NCI-H146 treated with DMSO at 0.1 percent for 48 hours (cell line): ENCODE results near the gene FAM110C.
"Not testable (repeated sequence)": the region's sequence is repeated elsewhere in the genome, so short reads cannot be mapped to it uniquely, and the experiment has no call there.

Experiments
- DNase-seq: peaks from one replicate; lab custom pipeline; 2025; ENCODE audit not compliant: unreplicated experiment; lab: John Stamatoyannopoulos, UW

FAM110C gene

DNA sequence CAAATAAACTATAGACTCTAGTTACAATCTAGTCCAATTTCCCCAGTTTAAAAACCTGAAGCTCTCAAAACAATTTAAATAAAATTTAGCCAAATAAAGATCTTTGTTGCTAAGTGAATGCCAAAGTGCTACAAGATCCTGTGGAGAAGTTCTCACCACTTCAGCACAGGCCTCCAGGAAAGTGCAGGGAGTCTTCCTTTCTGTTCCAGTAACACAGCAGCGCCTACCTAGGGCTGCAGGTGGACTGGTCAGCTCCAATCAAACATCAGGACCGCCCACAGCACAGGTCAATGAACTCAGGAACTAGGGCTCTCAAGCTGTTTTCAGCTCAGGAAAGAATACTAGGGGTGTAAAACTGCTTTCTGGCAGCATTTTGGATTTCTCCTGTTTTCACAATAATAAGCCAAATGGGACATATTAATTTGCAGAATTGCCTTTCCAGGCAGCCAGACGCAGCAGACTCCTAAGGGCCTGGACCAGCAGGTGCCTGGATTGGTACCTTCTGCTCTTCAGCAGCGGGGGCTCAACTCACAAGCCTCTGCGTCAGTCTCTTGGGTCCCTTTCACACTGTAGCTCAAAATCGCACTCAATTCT, 1.5 kb downstream of the FAM110C start:
- DNase-seq, result no peak

DNA sequence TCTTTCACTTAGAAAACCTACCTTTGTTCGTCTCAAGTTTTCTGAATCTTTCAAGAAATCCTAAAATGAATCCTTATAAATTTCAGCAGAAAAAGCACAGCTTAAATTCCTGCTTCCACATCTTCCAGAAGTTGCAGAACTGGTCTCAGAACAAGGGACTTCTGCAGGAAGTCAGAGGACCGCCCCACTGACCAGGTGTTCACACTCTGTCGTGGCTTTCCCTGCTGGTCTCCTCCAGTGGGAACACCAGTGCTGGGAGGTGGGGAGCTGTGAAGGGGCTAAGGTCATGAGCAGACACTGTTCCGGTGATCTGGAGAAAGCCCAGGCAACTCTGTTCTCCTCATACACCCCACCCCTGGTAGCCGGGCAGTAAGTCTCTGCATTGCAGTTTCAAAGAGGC, 3.5 kb downstream of the FAM110C start:
- no peak for DNase-seq

DNA sequence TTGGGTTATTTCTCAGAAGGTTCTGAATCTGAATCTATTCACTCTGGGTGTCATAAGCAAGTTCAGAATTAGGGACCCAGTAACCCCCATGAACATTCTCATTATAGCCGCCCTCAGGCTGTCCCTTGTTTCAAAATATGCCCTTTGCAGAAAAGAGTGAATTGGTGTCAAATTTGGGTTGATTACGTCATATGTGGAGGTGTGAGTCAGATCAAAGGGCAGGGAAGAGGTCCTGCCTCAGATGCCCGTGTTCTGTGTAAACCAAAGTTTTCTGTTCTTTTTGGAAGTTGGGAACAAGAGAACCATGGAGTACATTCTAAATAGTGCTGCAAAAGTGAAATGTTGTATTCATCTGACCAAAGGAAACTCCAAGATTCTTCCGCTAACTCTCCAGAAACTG, 5.8 kb downstream of the FAM110C start:
- DNase-seq, result no peak

DNA sequence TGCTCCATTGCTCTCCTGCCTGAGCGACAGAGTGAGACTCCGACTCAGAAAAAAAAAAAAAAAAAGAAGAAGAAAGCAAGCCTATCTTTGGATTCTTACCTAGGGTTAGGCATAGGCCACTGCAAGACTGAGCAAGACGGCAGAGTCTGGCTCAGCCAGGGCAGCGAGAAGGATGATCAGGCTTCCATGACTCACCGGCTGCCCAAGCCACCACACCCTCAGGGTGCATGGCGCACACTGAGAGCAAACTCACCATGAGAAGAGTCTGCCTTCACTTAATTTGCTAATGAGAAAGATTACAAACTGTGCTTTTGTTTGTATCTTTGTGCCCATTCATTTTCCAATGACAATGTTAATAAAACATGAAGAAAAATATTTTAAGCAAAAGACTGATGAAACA, 8.2 kb downstream of the FAM110C start:
- DNase-seq, result no peak

DNA sequence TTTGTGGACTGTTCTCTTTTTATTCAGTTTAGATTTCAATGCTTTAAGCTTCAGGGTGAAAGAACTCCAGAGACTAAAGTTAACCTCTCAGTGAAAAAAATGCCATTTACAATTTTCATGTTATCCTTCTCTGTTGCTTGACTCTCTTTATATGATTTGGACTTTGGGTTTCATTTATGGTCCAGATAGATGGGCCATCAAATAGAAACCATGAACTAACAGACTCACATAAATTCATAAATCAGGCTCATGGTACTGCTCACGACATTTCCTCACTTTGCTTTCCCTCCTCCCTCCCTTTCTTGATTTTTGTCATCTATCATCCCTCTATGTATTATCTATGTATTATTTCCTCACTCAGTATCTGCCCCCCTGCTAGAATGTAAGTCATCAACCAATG, 10.0 kb downstream of the FAM110C start:
- DNase-seq, result no peak

DNA sequence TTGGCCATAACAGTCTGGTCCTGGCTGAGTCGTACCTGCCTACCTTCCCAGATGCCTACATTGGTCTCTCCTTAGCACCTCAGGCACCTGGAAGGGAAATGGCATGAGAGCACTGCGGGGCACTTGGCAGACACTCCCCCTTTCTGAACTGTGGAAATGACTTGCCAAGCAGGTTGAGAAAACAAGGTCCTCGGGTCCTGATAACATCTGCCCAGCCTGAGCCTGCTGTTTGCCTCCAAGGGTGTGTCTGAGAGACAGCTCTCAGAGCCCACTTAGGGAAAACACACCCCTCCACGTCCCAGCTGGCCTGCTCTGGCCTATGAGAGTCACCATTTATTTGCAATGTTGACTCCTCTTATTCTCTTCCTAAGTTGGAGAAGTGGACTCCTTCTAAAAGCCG, 10.5 kb downstream of the FAM110C start:
- DNase-seq, result no peak

DNA sequence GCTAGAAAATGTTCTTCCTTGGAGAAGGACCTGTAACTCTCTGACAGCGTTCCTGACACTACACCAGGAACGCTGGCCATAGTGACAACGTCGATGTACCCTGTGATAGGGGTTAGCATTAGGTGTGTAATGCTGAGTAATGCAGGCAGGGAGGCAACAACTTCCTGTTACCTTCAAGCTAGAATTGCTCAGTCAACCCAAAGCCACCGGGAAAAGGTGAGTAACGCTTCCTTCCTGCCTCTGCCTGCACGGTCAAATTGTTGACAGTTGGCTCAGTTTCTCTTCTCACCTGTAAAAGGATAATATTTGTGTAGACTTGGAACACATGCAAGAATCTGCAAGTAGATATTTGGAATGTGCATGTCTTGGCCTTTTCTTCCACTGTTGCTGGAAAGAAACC, 12.7 kb downstream of the FAM110C start:
- DNase-seq, result no peak

DNA sequence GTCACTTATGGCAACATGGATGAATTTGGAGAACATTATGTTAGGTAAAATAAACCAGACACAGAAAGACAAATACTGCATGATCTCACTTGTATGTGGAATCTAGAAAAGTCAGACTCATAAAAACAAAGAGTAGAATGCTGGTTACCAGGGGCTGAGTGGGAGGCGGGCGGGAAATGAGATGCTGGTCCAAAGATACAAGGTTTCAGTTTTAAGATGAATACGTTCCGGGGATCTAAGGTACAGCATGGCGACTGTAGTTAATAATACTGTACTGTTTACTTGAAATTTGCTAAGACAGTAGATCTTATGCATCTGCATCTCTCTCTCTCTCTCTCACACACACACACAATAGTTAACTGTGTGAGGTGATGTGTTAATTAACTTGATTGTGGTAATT, 14.2 kb downstream of the FAM110C start:
- no peak for DNase-seq

DNA sequence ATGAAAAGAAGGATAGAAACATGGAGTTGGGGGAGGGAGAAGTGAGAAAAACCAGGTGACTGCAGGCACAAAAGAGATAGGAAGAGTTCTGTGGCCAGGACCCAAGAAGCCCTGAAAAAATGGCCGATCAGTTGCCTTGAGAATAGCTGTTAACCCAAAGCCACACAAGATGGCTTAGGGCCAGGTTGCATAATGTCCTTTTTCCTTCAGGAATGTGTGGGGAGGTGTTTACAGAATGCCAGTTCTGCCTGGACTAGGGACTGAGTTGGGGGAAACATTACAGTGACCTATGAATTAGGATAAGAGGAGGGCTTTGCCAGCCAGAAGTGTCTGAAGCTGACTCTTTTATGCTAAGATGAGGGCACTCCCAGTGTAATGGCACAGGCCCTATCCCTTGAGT, 17.1 kb downstream of the FAM110C start:
- DNase-seq, result no peak

DNA sequence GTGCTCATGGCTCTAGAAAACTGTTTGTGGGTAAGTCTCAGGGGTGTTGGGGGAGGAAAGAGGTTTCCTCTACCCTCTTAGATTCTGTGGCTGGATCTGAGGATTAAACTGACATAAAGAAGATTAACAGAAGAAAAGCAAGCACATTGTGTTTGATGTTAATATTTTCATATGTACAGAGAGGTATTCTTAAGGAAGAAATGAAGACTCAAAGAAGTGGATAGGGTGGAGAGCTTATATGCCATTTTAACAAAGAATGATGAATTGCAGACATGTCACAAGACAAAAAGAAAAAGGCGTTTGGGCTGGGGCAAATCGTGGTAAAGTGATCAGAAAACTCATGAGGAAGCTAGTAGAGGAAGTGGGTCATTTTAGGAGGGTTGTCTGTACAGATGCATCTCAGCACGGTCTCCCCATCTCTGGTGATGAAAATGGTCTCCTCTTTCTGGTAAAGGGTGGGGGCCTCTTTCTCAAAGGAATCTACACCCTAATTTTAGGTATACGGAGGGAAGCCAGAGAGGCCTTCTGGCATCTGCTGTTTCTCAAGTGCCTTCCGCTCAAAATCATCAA, 17.8 kb downstream of the FAM110C start:
- DNase-seq, result no peak

DNA sequence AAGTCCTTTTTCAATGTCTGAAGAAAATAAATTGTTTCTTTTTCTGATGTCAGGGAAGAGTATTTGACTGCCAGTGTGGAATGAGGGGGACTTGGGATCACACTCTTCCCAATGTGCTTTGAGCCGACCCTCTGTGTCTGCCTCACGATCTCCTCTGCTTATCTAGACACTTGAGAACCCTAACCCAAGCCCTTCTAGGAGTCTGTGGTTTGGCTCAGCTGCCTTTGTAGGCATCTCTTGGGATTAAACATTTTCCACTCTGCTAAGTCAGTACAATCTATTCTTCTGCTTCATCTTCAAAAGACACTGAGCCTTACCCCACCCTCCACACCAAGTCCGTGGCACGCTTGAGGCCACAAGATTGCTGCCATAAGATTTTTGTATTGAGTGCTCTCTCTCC, 19.4 kb downstream of the FAM110C start:
- DNase-seq, result no peak

DNA sequence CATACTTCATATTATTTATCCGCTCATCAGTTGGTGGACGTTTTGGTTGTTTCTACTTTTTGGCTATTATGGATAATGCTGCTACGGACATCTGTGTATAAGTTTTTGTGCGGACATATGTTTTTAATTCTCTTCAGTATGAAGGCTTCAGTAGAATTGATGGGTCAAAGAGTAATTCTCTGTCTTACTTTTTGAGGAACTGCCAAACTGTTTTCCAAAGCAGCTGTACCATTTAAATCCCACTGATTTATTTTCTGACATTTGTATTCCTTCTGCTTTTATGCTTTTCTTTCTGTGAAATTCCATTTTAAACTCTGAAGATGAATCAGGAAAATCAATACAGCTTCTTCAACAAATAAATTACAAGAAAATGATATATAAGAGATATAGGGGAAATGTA, 20.8 kb downstream of the FAM110C start:
- DNase-seq, result no peak

DNA sequence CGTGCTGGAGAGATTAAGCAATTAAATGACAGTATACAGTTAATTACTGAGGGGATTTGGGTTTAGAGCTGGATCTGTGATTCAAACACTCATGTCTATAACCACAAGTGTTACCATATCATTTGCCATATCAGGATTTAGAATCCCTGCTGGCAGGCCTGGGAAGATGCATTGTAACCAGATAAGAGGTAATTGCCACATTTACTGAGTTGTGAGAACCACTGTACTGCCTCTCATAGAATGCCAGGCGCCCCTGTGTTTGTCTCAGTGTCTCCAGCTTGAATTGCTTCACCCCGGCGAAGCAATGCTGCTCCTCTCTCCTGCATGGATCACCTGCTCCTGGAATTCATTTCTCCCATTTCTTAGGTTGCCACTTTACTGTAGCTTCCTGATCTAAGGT, 21.7 kb downstream of the FAM110C start:
- not testable (repeated sequence) for DNase-seq

DNA sequence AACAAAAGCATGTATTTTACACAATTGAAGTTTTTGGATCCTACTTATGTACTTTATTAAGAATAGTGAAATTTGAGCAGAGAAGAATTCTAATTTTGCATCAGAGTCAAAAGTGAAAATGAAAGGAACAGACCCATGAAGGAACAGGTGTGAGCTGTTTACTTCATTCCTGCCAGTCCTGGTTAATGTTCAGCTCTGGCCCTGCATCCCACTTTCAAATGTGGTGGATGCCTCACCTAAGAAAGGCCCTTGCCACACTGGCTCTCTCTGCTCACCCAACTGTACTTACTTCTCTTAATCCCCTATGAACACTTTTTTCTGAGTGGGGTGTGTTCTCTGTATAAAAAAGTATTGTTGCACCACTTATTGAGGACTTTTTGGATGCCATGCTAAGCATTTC, 22.2 kb downstream of the FAM110C start:
- no peak for DNase-seq

DNA sequence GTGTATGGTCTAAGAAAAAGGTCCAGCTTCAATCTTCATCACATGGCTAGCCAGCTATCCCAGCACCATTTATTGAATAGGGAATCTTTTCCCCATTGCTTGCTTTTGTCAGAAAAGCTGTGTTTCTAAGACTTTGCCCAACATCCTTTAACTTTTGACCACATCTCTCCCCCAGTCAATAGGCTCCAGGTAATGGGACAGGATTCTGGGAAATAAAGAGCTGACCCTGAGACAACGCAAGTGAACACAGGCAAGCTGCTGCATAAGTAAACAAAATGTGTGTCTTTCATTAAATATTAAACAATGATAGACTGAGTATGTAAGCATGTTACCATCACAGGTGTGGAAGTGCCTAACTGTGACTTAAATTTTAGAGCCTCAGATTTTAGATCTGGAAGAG, 23.0 kb downstream of the FAM110C start:
- DNase-seq, result no peak

DNA sequence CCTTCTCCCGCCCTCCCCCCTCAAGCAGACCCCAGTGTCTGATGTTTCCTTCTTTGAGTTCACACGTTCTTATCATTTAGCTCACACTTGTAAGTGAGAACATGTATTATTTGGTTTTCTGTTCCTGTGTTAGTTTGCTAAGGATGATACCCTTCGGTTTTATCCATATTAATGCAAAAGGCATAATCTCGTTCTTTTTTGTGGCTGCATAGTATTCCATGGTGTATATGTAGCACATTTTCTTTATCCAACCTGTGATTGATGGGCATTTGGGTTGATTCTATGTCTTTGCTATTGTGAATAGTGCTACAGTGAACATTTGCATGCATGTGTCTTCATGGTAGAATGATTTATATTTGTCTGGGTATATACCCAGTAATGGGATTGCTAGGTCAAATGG, 24.1 kb downstream of the FAM110C start:
- not testable (repeated sequence) for DNase-seq

DNA sequence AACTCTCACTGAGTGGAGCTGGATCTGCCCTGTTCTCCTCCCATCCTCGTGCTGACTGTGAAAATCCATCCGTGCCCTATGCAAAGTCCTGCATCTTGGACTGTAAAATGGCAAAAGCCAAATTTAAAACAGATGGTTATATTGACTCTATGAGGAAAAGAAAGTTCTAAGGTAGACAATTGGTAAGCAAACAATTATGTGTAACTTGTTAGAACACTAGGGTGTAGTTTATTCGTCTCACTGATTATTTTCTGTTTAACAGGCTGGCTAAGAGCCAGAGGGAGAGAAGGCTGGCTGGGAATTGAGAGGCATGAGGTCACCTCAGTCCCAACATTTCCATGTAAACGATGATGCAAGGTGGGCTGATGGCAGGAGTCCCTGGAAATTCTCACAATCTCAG, 26.0 kb downstream of the FAM110C start:
- not testable (repeated sequence) for DNase-seq

DNA sequence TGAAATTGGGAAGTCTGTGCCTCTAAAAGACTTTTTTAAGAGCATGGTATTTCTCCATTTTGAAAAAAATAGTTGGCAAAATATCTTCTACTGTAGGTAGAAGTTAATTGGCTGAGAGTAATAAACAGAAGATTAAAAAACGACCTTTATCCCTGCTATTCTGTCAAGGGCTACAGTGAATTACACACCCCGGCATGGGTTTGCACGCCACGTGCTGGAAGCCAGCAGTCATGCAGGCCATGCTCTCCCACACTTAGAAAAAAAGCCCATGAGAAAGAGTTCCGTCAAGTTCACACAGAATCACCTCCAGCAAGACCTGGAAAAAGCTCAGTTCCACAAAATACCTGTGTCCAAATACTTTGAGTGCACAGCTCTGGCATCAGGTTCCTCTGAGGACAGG, 26.8 kb downstream of the FAM110C start:
- no peak for DNase-seq

DNA sequence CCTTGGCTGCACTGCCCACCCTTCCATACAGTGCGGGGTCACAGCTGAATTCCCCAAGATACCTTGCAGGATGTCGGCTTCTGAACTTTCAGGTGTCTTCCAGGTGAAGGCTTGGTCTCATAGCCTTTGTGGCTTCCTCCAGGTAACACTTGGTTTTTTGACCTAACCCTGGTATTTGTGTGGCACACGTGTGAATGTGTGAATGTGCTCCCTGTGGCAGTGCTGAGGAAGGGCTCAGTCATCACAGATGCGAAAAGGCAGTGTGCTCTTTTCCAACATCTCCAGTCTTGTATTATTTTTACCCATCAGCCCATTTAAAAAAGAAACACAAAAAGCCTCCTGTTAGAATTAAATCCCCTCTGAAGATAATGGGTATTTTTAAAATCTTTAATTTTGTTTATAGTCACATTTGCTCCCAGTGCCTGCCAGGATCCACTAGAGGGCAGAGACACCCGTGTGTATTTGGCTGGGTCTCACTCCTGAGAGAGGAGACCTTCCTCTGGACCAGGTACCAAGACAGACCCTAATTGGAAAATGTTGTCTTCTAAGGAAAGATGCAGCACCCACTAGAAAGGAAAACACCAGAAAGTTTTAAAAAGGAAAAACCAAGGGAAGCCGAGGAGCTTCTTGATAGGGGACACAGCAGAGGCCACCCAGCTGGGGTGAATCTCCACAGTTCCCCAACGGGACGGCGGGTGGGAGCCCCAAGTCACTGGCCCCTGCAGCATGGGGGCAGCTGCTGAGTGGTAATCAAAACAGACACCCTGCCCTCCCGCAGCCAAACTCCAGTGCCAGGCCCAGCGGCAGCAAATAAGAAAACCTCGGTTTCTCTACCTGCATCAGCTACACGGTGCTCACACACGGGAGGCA, 27.7 kb downstream of the FAM110C start:
- DNase-seq, result no peak

DNA sequence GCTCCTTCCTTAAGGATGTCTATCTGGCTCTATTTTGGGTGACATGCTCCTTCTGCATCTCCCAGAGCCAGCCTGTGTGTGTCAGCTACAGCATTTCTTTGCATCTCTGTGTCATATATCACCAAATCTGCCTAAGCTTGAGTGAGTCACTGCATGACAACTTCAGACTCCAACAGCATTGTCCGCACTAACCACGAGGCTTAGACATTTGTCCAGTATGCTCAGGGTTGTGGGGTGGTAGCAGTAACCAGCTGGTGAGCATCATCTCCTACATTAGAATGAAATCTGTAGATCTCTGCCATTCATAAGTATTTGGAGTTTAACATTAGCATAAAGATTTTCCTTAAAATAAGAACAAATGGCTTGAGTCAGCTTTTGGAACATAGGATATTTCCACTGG, 30.4 kb downstream of the FAM110C start:
- not testable (repeated sequence) for DNase-seq

DNA sequence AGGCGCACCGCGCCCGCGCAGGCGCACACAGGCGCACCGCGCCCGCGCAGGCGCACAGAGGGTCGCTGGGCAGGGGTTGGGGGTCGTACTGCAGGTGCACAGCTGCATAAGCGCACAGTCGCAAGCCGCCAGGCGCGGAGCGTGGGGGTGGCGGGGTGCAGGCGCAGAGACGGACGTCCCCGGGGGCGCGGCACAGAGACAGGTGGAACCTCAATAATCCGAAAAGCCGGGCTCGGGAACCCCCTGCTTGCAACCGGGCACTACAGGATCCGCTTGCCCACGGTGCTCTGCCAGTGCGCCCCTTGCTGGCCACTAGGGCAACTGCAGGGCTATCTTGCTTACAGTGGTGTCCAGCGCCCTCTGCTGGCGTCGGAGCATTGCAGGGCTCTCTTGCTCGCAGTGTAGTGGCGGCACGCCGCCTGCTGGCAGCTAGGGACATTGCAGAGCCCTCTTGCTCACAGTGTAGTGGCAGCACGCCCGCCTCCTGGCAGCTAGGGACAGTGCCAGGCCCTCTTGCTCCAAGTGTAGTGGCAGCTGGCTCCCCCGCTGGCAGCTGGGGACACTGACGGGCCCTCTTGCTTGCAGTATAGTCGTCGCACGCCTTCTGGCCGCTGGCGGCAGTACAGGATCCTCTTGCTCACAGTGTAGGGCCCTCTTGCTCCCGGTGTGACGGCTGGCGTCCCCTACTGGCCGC, 34.9 kb downstream of the FAM110C start:
- no peak for DNase-seq
